GM20431 (cell line): Measurements from ENCODE around the gene RPS5.
"Not testable (repeated sequence)": the region's sequence is repeated elsewhere in the genome, so short reads cannot be mapped to it uniquely, and the experiment has no call there.

Source experiments
- in situ Hi-C: fragments of 300-500 bp; cut with MseI, MboI; formaldehyde crosslinking; loops from one replicate; pipeline ENCODE4 v1.15.0; 2020; ENCODE audit warnings: low sequenced_read_pairs; ENCODE audit not compliant: unreplicated experiment

RPS5 gene

GRCh38 chr19:58386576-58387337 lies at the start of gene RPS5:
Gene RPS5 (plus strand): TSS chr19:58387269. CDS start chr19:58388138, 869 bp downstream.
- in situ Hi-C loops: no loop called here

DNA sequence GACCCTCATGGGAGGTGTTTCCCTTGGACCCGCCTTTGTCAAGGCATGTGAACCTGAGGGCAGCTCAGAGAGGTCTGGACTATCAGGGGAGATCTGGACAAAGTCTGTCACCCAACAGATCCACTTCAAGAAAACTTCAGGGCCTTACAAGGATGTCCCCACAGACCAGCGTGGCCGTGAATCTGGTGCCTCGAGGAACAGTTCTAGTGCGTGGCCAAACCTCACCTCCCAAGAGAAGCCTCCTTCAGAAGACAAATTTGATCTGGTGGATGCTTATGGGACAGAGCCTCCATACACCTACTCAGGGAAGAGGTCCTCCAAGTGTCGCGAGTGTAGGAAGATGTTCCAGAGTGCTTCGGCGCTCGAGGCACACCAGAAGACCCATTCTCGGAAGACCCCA lies 48.7 kb upstream of the RPS5 start:
- in situ Hi-C loops: no loop called here

DNA sequence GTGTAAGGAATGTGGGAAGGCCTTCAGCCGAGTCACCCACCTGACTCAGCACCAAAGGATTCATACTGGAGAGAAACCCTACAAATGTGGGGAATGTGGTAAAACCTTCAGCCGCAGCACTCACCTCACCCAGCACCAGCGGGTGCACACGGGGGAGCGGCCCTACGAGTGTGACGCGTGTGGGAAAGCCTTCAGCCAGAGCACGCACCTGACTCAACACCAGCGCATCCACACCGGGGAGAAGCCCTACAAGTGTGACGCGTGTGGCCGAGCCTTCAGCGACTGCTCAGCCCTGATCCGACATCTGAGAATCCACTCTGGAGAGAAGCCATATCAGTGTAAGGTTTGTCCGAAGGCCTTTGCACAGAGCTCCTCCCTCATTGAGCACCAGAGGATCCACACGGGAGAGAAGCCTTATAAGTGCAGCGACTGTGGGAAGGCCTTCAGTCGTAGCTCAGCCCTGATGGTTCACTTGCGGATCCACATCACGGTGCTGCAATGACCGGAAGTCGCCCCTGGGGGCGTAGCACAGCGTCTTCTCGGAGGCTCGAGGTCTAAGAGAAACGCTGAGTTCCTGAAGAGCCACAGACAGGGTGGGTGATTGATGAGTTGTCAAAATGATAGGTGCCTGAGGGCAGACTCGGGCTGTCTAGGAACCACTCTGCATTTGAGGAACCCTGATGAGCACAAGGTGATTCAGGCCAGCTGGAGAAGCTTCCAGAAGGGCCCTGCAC lies 48.1 kb upstream of the RPS5 start:
- in situ Hi-C loops: no loop called here

DNA sequence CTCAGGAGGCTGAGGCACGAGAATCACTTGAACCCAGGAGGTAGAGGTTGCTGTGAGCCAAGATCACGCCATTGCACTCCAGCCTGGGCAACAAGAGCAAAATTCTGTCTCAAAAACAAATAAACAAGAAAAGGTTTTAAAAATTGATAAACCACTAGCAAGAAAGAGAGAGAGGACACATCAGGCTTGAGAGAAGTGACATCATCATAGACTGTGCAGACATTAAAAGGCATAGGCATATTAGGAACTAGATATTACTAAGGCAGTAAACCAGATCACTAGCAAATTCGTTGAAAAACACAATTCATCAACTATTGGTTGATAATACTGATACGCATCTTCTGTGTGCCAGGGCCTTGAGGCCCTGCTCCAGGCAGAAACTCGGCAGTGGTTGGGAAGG lies 41.5 kb upstream of the RPS5 start:
- in situ Hi-C loops: no loop called here

- in situ Hi-C loops: no loop called here
Observed at GRCh38 chr19:58346961-58347929, 39.8 kb upstream of the RPS5 start.

DNA sequence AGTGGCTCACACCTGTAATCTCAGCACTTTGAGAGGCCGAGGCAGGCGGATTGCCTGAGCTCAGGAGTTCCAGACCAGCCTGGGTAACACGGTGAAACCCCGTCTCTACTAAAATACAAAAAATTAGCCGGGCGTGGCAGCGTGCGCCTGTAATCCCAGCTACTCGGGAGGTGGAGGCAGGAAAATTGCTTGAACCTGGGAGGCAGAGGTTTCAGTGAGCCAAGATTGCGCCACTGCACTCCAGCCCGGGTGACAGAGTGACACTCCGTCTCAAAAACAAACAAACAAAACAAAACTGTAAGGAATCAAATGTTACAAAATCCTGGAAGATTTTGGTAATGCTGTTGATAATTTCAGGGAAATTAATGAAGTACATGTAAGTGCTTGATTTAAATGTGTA lies 39.0 kb upstream of the RPS5 start:
- in situ Hi-C loops: not testable (repeated sequence)

DNA sequence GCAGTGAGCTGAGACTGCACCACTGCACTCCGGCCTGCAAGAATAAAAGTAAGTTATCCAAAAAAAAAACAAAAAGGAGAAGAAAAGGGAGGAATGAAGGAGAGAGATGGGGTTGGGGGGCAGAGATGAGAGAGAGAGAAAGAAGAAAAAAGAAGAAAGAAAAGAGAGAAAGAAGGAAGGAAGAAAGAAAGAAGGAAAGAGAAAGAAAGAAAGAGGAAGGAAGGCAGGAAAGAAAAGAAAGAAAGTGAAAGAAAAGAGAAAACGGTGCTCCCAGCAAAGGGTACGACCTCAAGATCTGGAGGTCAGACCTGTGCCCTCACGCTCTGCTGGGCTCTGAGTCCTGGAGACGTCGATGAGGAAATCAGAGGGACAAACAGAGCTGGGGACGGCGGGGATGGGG lies 37.5 kb upstream of the RPS5 start:
- in situ Hi-C loops: no loop called here

GRCh38 chr19:58350001-58350861 lies 36.8 kb upstream of the RPS5 start:
- in situ Hi-C loops: no loop called here

GRCh38 chr19:58350871-58351557 lies 36.1 kb upstream of the RPS5 start:
- in situ Hi-C loops: no loop called here

DNA sequence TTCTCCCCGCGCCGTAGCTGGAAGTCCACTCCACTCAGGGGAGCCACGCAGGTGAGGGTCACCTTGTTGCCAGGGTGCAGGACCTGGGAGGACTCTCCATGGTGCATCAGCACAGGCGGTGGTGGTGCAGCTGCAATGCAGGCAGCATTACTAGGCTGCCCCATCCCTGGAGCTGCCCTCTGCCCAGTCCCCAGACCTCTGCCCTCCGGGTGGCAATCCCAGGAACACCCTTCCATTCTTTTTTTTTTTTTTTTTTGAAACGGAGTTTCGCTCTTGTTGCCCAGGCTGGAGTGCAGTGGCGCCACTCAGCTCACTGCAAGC lies 35.6 kb upstream of the RPS5 start:
- in situ Hi-C loops: no loop called here

DNA sequence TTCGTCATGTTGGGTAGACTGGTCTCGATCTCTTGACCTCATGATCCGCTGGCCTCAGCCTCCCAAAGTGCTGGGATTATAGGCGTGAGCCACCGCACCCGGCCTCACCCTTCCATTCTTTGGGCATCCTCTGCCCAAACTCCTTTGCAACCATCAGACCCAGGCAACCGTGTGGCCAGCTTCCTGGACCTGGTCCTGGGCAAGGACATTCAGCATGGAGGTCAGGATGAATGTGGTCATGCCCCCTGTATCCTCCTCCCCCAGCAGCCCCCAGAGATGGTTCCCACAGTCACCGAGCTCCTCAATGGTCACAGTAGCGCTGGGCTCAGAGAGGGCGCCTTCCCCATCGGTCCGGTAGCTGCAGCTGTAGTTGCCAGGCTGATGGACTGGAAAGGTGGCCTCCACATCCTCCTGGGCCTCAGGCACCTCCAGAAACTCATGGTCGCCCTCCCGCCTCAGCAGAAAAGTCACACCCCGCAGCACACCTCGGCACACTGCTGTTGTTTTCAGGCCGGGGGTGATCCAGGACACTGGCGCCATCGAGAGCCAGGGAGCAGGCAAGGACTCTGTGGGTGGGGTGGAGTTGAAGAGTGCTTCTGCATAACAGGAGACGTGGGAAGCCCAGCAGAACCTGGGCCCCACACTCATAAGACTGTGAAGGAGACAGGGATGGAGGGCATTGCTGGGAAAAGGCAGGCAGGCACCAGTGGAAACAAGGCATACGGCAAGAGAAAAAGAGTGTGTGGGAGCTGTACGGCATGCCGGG lies 34.9 kb upstream of the RPS5 start:
- in situ Hi-C loops: no loop called here

DNA sequence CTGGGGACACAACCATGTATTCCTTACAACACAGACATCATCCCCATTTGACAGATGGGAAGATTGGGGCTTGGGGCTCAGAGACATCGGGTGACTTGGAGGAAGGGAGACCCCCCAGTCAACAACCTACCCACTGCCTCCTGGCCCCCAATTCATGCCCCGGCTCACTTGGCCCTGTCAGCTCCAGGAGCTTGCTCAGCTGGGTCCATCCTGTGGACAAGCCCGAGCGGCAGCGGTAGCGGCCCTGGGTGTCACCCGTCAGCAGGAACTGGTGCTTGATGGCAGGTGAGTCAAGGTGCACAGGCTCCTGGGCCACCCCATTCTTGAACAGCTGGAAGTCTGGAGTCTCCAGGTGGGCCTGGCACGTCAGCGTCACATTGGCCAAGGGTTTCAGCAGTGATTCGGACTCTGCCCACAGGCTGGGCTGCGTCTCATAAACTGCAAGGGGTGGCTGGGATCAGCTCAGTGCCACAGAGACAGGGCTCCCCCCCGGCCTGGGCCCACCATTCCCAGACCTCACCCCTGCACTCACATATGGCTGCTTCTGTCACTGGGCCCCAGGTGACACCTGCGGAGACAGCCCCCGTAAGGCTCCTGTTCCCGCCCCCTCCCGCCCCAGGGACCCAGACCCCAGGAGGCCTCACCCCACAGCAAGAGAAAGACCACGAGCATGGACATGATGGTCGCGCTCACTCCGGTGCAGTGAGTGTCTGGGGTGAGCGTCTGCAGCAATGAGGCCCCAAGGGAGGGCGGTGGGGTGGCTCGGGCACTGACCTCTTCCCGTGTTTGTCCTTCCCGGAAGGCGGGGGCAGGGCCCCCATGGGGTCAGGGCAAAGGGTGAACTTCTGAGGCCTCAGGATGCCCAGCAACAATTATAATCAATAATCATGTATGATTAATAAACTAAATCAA lies 34.1 kb upstream of the RPS5 start, which contains the start of gene A1BG:
Gene A1BG, minus strand, starts transcription at position 733 of the 912 bp plus-strand sequence. Its CDS starts 55 bp downstream, at position 678.
- in situ Hi-C loops: no loop called here

DNA sequence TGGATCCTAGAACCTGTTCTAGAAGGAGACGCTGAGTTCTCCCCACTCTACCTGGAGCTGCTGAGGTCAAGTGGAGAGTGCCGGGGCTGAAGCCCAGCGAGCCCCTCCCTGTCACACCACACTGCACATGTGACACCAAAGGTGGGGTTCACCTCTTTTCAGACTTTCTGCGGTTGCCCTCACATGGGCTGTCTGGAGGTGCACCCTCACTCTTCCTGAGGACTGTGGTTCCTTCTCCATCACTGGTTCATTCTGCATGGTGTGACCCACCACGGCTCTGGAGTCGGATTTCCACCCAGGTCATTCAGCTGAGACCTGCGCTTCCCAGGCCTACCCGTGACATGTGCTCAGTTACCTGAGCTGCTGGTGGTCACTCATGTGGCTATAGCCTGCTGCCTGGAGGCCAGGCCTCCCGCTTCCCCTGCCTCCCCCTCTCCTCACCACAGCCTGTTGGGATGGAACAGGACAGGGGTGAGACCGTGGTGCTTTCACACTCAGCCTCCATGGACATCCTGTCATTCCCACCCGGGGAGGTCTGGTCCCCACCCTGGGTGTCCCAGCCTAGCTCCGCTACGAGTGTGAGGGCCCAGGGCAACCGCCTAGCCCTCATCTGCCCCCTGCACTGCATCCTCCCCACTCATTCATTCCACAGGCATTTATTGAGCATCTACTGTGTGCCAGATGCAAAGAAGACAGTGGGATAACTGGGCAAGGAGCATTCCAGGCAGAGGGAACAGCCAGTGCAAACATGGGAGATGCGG lies 33.2 kb upstream of the RPS5 start:
- in situ Hi-C loops: no loop called here

- in situ Hi-C loops: no loop called here
Observed at GRCh38 chr19:58354478-58355030, 32.5 kb upstream of the RPS5 start.

- in situ Hi-C loops: no loop called here
Observed at GRCh38 chr19:58355215-58355796, 31.8 kb upstream of the RPS5 start.
